Stimulated activated memory B cell treated with anti-CD40 and anti-IgM and Interleukin-4, amounts not matched to agents 10 μg/mL and 1 μg/mL and 100 μg/mL, for 72 hours (primary cell): ENCODE measurements around the gene PRDM10.

Experiments used
- ATAC-seq: fragments of 150-1000 bp; cut with Tn5 transposase; 2 replicates; pipeline ENCODE4 v1.10.0; 2021
- H3K27ac Mint-ChIP-seq: one replicate; pipeline ENCODE4 v1.8.0; 2022; ENCODE audit warnings: mild to moderate bottlenecking, mixed read lengths
- H3K27me3 Mint-ChIP-seq: one replicate; pipeline ENCODE4 v1.8.0; 2022; ENCODE audit warnings: mixed read lengths
- H3K36me3 Mint-ChIP-seq: one replicate; pipeline ENCODE4 v1.8.0; 2022; ENCODE audit warnings: mixed read lengths
- H3K4me1 Mint-ChIP-seq: one replicate; pipeline ENCODE4 v1.8.0; 2022; ENCODE audit warnings: mixed read lengths
- H3K4me3 Mint-ChIP-seq: one replicate; pipeline ENCODE4 v1.8.0; 2022; ENCODE audit warnings: mild to moderate bottlenecking, moderate library complexity, mixed read lengths
- H3K9me3 Mint-ChIP-seq: one replicate; pipeline ENCODE4 v1.8.0; 2022; ENCODE audit warnings: mixed read lengths

The PRDM10 gene

GRCh38 chr11:129930743-129931142, 71.9 kb downstream of the PRDM10 start:
- Mint-ChIP-seq H3K4me1 (no peaks in the 10 kb centered on the region), H3K27me3 (no peaks in the 10 kb centered on the region), H3K4me3 (no peak overlapping the region), H3K27ac (no peak overlapping the region), H3K36me3 (peaks cover 61% of the 10 kb centered on the region), H3K9me3 (no peaks in the 10 kb centered on the region)
- ATAC-seq, result no peak

- H3K9me3 Mint-ChIP-seq, result no peaks in the 10 kb centered on the region
- no peaks in the 10 kb centered on the region for H3K4me1 Mint-ChIP-seq
- H3K27ac Mint-ChIP-seq, result no peak overlapping the region
- no peaks in the 10 kb centered on the region for H3K27me3 Mint-ChIP-seq
- no peak for ATAC-seq
- peaks cover 61% of the 10 kb centered on the region for H3K36me3 Mint-ChIP-seq
- H3K4me3 Mint-ChIP-seq, result no peak overlapping the region
Measured at GRCh38 chr11:129930296-129930695, 72.3 kb downstream of the PRDM10 start.

- H3K4me3 Mint-ChIP-seq, result no peak overlapping the region
- H3K9me3 Mint-ChIP-seq, result no peaks in the 10 kb centered on the region
Measured at GRCh38 chr11:129929721-129930120, 72.9 kb downstream of the PRDM10 start.

GRCh38 chr11:129928923-129929692, 73.5 kb downstream of the PRDM10 start:
- Mint-ChIP-seq H3K27me3 (no peaks in the 10 kb centered on the region), H3K9me3 (no peaks in the 10 kb centered on the region), H3K4me3 (no peak overlapping the region), H3K4me1 (no peaks in the 10 kb centered on the region), H3K27ac (no peak overlapping the region), H3K36me3 (peaks cover 51% of the 10 kb centered on the region)
- ATAC-seq, result no peak

More at GRCh38 chr11:129929721-129930120, 72.9 kb downstream of the PRDM10 start:
- H3K36me3 Mint-ChIP-seq, result peaks cover 57% of the 10 kb centered on the region
- H3K27me3 Mint-ChIP-seq, result no peaks in the 10 kb centered on the region
- no peaks in the 10 kb centered on the region for H3K4me1 Mint-ChIP-seq
- H3K27ac Mint-ChIP-seq, result no peak overlapping the region
- ATAC-seq, result no peak

- ATAC-seq, result no peak
- Mint-ChIP-seq H3K36me3 (peaks cover 44% of the 10 kb centered on the region), H3K27ac (no peak overlapping the region)
Measured at GRCh38 chr11:129922674-129923073, 80.0 kb downstream of the PRDM10 start.

GRCh38 chr11:129918361-129918760, 84.3 kb downstream of the PRDM10 start:
- Mint-ChIP-seq H3K9me3 (no peaks in the 10 kb centered on the region), H3K4me1 (peaks cover 3% of the 10 kb centered on the region), H3K27me3 (no peaks in the 10 kb centered on the region), H3K27ac (no peak overlapping the region), H3K4me3 (no peak overlapping the region), H3K36me3 (peaks cover 64% of the 10 kb centered on the region)
- ATAC-seq, result no peak

More at GRCh38 chr11:129922674-129923073, 80.0 kb downstream of the PRDM10 start:
- no peak overlapping the region for H3K4me3 Mint-ChIP-seq
- no peaks in the 10 kb centered on the region for H3K27me3 Mint-ChIP-seq
- peaks cover 6% of the 10 kb centered on the region for H3K4me1 Mint-ChIP-seq
- no peaks in the 10 kb centered on the region for H3K9me3 Mint-ChIP-seq

- no peaks in the 10 kb centered on the region for H3K27me3 Mint-ChIP-seq
- no peak overlapping the region for H3K4me3 Mint-ChIP-seq
- no peaks in the 10 kb centered on the region for H3K9me3 Mint-ChIP-seq
- no peaks in the 10 kb centered on the region for H3K4me1 Mint-ChIP-seq
- ATAC-seq, result no peak
- H3K27ac Mint-ChIP-seq, result no peak overlapping the region
- peaks cover 69% of the 10 kb centered on the region for H3K36me3 Mint-ChIP-seq
Measured at GRCh38 chr11:129917231-129917630, 85.4 kb downstream of the PRDM10 start.

- H3K27ac Mint-ChIP-seq, result no peak overlapping the region
- H3K36me3 Mint-ChIP-seq, result peaks cover 64% of the 10 kb centered on the region
- no peaks in the 10 kb centered on the region for H3K27me3 Mint-ChIP-seq
- H3K4me1 Mint-ChIP-seq, result no peaks in the 10 kb centered on the region
- no peaks in the 10 kb centered on the region for H3K9me3 Mint-ChIP-seq
- no peak for ATAC-seq
- H3K4me3 Mint-ChIP-seq, result no peak overlapping the region
Measured at GRCh38 chr11:129911298-129911697, 91.3 kb downstream of the PRDM10 start.

- H3K4me1 Mint-ChIP-seq, result no peaks in the 10 kb centered on the region
- ATAC-seq, result no peak
- peaks cover 64% of the 10 kb centered on the region for H3K36me3 Mint-ChIP-seq
- no peaks in the 10 kb centered on the region for H3K9me3 Mint-ChIP-seq
- H3K27ac Mint-ChIP-seq, result no peak overlapping the region
- no peaks in the 10 kb centered on the region for H3K27me3 Mint-ChIP-seq
- no peak overlapping the region for H3K4me3 Mint-ChIP-seq
Measured at GRCh38 chr11:129910360-129910759, 92.3 kb downstream of the PRDM10 start.

- Mint-ChIP-seq H3K4me3 (no peak overlapping the region), H3K9me3 (no peaks in the 10 kb centered on the region), H3K27me3 (no peaks in the 10 kb centered on the region), H3K36me3 (peaks cover 54% of the 10 kb centered on the region), H3K27ac (no peak overlapping the region), H3K4me1 (no peaks in the 10 kb centered on the region)
- ATAC-seq, result no peak
Measured at GRCh38 chr11:129905402-129905801, 97.2 kb downstream of the PRDM10 start.

- Mint-ChIP-seq H3K36me3 (peaks cover 27% of the 10 kb centered on the region), H3K9me3 (peaks cover 2% of the 10 kb centered on the region), H3K4me1 (peaks cover 27% of the 10 kb centered on the region), H3K4me3 (peak overlapping the region; percentile 81), H3K27me3 (no peaks in the 10 kb centered on the region), H3K27ac (peak overlapping the region; percentile 90)
- no peak for ATAC-seq
Measured at GRCh38 chr11:129896062-129896461, 106.6 kb downstream of the PRDM10 start.

GRCh38 chr11:129895126-129896041, 107.3 kb downstream of the PRDM10 start, which contains the start of gene NFRKB:
Gene NFRKB, minus strand, starts transcription at chr11:129895578. Its CDS starts 2,729 bp downstream, at chr11:129892849.
- H3K36me3 Mint-ChIP-seq, result peaks cover 28% of the 10 kb centered on the region
- peak within 1 kb of the TSS; percentile 81 for H3K4me3 Mint-ChIP-seq
- peaks cover 2% of the 10 kb centered on the region for H3K9me3 Mint-ChIP-seq
- ATAC-seq, result peak; percentile 99
- H3K27me3 Mint-ChIP-seq, result no peaks in the 10 kb centered on the region
- peaks cover 27% of the 10 kb centered on the region for H3K4me1 Mint-ChIP-seq
- H3K27ac Mint-ChIP-seq, result peak within 1 kb of the TSS; percentile 90

- peaks cover 31% of the 10 kb centered on the region for H3K36me3 Mint-ChIP-seq
- peak; percentile 2 for ATAC-seq
- peak overlapping the region; percentile 81 for H3K4me3 Mint-ChIP-seq
- peaks cover 27% of the 10 kb centered on the region for H3K4me1 Mint-ChIP-seq
- H3K27me3 Mint-ChIP-seq, result no peaks in the 10 kb centered on the region
- peak overlapping the region; percentile 90 for H3K27ac Mint-ChIP-seq
- peaks cover 2% of the 10 kb centered on the region for H3K9me3 Mint-ChIP-seq
Measured at GRCh38 chr11:129894278-129895125, 108.1 kb downstream of the PRDM10 start.

GRCh38 chr11:129888451-129888850, 114.2 kb downstream of the PRDM10 start:
- no peak for ATAC-seq
- no peak overlapping the region for H3K4me3 Mint-ChIP-seq
- H3K36me3 Mint-ChIP-seq, result peaks cover 85% of the 10 kb centered on the region
- no peaks in the 10 kb centered on the region for H3K27me3 Mint-ChIP-seq
- no peaks in the 10 kb centered on the region for H3K9me3 Mint-ChIP-seq
- H3K4me1 Mint-ChIP-seq, result peaks cover 8% of the 10 kb centered on the region
- H3K27ac Mint-ChIP-seq, result no peak overlapping the region

- H3K9me3 Mint-ChIP-seq, result no peaks in the 10 kb centered on the region
- H3K4me3 Mint-ChIP-seq, result no peak overlapping the region
- H3K36me3 Mint-ChIP-seq, result peaks cover 92% of the 10 kb centered on the region
- ATAC-seq, result no peak
- no peak overlapping the region for H3K27ac Mint-ChIP-seq
- no peaks in the 10 kb centered on the region for H3K27me3 Mint-ChIP-seq
- no peaks in the 10 kb centered on the region for H3K4me1 Mint-ChIP-seq
Measured at GRCh38 chr11:129885381-129885780, 117.3 kb downstream of the PRDM10 start.
